Inferior parietal cortex (tissue), 1 donor: ENCODE results near the gene CRY2.
"Not testable (repeated sequence)": the region's sequence is repeated elsewhere in the genome, so short reads cannot be mapped to it uniquely, and the experiment has no call there.

Experiments
- DNase-seq: peaks from one replicate; pipeline ENCODE4 v3.0.0-alpha.2; 2016; ENCODE audit errors: extremely low spot score

The CRY2 gene

DNA sequence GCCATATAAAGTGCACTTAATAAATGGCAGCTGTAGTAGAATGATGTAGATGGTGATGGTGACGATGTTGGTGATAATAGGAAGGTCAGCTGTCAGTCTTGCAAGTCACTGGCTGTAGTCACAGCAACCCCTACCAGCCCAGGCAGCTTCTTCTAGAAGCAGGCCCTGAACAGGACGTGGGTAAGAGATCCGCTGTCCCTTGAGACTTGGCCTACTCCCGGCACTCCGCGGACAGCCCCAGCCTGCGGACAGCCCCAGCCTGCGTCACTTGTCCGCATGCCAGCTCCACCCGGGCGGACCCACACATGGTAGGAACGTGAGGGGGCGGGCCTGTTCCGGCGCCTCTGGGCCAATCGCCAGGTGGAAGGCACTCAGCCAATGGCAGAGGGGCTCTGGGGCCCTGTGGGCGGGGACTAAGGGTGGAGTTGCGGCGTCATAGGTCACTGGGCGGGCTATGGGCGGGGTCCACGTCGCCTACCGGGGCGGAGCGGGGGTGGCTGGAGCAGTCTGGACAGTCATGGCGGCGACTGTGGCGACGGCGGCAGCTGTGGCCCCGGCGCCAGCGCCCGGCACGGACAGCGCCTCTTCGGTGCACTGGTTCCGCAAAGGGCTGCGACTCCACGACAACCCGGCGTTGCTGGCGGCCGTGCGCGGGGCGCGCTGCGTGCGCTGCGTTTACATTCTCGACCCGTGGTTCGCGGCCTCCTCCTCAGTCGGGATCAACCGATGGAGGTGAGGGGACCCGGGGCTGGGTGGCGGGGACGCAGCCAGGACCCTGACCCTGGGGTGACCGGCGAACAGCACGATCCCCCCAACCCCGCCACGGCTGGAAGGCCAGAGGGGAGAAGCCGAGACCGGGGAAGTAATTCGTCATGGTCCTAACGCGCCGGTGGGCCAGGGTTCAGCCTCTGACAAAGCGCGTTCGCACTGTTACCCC lies at the start of gene CRY2:
Gene CRY2, plus strand, starts transcription at position 502 of the 937 bp plus-strand sequence. Its CDS starts 16 bp downstream, at position 518.
- peak; percentile 99 for DNase-seq

DNA sequence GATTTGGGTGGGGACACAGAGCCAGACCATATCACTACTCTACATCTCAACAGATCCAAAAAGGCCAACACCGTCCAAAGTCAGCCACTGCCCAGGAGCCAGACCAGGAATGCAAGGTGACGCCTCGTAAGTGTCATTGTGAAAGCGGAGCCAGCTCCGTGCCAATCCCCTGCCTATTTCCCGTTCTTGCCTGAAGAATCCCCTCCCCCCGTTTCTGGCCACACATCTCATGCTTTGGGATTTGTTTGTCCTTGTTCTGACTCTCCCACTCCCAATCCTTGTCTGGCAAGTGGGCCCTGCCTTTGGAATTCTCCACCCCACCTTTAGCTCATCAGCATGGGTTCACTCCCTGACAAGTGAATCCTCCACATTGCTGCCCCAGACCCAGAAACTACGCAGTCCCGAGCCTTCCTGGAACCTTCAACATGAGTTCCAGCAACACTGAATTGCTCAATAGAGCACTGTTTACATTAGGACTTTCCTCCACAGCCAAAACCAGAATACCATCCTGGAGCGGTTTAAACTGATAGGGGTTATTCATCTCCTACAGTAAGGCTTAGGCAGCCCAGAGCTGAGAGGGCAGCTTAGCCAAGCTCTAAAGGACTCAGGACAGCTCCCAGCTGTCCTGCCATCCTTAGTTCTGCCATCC lies 48.4 kb upstream of the CRY2 start:
- DNase-seq: no peak

DNA sequence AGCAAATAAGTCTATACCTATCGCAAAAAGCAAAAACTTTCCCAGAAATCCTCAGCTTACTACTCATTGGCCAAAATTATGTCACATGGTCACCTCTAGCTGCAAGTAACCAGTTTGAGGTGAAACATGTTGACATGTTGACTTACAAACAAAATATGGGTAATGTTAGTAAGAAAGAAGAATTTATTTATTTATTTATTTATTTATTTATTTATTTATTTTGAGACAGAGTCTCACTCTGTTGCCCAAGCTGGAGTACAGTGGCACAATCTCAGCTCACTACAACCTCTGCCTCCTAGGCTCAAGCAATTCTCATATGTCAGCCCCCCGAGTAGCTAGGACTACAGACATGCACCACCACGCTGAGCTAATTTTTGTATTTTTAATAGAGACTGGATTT lies 47.7 kb upstream of the CRY2 start:
- no peak for DNase-seq

DNA sequence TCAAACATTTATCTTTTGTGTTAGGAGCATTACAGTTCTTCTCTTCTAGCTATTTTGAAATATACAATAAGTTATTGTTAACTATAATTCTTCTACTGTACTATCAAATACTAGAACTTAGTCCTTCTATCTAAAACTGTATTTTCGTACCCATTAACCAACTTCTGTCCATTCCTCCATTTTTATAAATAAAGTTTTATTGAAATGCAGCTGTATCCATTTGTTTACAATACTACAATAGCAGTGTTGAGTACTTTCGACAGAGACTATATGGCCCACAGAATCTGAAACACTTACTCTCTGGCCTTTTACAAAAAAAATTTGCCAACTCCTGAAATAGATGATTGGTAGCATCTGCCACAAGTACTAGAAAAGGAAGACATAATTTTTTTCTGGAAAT lies 47.0 kb upstream of the CRY2 start:
- DNase-seq: no peak

DNA sequence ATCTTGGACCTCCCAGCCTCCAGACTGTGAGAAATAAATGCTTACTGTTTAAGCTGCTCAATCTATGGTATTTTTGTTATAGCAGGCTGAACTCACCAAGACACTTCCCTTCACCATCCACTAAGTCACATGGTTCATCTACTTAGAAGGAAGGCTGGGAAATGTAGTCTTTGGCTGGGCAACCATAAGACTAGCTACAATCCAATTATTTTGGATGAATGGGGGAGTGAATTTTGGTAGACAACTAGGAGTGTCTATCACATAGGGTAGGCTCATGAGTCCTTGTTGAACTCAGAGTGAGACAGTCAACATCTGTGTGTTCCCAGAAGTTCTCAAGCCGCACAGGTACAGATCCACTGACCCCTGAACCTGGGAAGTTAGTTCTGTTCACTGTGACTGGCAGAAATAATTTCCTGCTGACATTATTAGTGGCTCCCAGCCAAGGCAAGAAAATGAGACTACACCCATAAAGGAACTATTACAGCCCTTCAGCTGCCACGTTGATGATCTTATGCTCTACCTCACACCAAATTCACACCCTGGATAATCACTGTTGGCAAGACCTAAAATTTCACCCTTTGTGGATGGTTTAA lies 45.5 kb upstream of the CRY2 start:
- DNase-seq: no peak

DNA sequence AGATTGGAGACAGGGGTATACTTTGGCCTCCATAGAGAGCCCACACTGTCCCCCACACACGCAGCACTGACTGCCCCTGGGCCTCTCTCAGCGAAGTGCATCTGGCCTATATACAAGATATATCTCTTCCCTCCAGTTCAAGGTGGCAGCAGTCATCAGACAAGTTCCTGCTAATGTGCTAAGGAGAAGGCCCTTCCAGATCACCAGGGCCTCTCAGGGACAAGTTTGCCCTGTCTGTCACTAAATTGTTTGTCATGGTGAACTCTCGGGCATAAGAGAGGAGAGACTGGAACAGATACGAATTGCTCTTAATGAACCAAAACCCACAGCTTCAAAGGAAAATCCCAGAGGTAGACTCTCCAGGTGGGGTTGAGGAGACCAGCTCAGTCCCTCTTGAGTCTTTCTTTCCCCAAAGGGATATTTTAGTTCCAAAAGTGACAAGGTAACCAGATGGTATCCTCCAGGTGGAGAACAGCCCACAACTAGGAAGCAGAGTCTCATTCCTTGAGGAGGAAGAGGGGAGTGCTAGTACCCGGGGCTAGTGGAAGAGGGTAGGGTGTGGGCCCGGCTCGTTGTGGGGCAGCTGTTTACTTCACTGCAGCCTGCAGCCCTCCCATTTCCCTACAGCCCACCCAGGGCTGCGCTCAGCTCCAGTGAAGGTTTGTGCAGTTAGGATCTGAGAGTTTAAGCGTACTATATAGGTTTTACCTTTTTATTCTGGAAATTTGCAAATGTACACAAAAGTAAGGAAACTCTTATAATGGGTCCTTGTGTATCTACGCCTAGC lies 44.6 kb upstream of the CRY2 start:
- no peak for DNase-seq

DNA sequence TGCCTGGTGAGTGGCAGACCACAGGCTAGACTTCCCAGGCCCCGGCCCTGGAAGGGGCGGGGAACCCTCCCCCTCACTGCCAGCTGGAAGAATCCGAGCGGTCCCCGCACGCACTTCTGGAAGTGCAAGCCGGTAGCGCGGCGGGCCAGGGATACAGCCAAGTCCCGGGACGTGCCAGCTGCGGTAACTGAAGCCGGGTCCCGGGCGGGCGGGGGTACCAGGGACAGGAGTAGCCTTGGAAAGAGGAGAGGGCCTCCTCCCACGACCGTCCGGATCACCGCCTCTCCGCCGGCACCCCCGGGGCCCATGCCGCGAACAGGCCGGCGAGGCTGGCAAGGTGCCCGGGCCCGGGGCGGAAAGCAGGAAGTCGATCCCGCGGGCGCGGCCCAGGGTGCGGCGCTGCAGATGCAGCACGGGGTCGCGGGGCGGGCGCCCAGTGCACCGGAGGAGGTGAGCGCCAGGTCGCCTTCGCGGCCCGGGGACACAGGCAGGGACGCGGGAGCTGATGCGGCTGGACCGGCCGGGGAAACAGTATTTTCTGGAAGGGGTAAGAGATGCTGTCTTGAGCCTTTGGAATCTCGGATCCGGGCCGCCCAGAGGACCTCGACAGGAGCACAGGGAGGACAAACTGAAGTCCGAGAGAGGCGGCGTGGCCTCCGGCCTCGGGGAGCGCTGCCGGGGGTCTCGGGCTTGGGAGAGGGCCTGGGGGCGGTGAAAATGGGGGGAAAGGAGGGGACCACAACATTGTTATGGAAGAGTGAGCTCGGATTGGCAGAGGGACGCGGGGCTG lies 43.1 kb upstream of the CRY2 start:
- DNase-seq: peak; percentile 17

DNA sequence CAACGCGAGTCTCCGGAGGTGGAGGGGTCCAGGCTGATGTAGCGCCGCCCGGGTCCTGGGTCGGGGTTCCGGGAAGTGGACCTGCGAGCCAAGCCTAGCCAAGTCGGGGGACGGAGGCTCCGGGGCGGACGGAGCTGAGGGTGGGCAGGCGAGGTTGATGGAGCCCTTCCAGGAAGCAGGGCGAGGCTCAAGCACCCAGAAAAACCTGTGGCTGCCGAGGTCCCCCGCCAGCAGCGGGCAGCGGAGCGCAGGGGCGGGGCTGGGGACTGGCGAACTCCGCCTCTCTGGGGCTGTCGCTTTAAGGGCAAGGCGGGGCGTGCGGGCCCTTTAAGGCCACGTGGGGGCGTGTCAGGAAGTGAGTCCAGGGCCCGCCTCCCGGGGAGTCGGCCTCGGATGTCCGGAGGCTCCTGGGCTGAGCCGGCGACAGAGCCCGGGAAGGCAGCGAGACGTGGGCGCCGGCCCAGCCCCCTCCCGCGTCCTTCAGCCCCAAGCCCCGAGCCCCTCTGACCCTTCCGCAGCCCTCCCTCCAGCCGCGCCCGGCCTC lies 42.4 kb upstream of the CRY2 start, which contains the start of gene SLC35C1:
Gene SLC35C1, plus strand, starts transcription at position 389 of the 544 bp plus-strand sequence. CDS start 653 bp downstream, outside the sequence.
- DNase-seq: peak; percentile 95

DNA sequence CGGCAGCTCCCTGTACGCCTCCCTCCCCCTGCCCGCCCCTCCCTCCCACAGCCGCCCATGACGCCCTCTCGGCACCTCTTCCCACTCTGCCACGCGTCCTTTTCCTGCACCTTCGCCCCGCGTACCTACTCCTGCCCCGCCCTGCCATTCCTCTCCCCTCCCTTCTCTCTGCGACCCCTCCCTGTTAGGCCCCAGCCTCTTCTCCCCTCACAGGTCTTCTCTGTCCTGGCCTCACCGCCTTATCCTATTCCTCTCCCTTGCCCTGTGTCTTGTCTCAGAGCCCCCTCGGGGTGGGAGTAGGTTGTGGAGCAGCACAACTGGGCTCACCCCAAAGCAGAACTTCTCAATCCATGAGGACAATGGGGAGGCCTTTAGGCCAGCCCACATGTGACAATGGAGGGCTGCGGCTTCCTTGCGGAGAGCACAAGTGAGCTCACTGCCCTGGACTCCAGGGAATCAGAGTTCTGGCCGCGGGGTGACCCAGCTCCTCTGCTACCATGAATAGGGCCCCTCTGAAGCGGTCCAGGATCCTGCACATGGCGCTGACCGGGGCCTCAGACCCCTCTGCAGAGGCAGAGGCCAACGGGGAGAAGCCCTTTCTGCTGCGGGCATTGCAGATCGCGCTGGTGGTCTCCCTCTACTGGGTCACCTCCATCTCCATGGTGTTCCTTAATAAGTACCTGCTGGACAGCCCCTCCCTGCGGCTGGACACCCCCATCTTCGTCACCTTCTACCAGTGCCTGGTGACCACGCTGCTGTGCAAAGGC lies 41.8 kb upstream of the CRY2 start:
- DNase-seq: no peak

DNA sequence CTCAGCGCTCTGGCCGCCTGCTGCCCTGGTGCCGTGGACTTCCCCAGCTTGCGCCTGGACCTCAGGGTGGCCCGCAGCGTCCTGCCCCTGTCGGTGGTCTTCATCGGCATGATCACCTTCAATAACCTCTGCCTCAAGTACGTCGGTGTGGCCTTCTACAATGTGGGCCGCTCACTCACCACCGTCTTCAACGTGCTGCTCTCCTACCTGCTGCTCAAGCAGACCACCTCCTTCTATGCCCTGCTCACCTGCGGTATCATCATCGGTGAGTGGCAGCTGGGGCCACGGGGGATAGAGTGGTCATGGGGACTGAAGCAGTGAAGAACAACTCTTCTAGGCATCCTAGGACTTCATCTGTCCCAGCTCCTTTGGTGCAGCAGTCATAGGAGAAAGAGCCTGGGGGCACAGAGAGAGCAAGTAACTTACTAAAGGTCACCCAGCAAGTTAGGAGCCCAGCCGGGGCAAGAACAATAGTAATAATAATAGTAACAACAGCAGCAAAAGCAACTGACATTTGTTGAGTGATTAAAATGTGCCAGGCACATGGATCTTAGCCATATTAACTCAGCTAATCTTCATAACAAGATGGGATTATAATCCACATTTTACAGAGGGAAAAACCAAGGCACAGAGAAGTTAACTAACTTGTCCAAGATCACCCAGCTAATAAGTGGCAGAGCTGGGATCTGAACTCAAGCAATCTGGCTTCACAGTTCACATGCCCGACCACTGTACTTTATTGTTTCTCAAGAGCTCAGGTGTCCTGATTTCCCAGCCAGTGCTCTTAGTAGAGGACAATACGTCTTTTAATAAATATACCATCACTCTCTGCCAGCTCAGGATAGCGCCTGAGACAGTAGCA lies 41.0 kb upstream of the CRY2 start:
- DNase-seq: no peak

DNA sequence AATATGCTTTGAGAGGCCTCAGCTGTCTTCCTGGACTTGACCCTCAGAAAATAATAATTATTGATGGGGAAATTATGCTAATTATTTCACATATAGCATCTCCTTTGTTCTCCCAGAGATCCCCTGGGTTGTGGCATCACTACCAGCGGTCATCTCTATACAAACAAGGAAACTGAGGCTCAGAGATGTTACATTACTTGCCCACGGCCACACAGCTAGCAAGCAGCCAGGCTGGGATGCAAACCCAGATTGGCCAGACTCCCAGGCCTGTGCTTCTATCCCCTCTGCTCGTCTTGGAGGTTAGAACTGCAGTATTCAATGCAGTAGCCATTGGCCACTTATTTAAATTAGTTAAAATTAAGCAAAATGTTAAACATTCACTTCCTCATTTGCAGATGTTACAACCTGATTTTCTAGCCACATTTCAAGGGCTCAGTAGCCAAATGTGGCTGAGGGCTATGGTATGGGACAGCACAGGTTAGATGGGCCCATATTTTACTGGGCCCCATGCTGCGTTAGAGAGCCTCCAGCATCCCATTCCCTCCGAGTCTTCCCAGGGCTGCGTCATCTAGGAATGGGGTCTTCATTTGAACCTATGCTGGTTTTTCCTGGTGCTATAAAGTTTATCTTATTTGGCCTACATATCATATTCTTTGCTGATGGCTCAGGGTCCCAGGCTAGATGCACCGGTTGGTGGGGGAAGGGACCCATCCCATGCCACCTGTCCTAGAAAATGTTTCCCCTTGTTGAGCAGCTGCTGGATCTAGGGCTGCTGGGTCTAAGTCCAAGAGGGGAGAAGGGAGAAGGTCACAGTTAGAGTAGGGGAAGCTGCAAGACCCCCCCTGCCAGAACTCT lies 40.1 kb upstream of the CRY2 start:
- no peak for DNase-seq

DNA sequence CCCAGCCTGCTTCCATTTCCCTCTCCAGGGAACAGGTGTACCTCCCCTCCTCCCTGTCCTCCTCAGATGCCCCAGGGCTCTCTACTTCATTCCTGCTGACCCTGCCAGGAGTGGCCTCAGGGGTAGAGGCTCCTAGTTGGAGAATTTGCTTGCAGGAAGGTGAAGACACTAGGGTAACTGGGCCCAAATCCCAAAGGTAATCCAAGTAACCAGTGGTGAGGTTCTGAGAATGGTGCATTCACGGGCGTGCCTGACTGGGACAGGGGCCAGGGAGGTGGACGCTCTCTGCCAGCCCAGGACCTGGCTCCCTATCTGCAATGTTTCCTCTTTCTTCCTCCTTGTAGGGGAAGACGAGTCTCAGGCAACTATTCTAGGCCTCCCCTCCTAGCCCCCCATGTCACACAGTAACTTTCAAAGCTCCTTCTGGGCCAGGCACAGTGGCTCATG lies 39.5 kb upstream of the CRY2 start:
- DNase-seq: no peak

DNA sequence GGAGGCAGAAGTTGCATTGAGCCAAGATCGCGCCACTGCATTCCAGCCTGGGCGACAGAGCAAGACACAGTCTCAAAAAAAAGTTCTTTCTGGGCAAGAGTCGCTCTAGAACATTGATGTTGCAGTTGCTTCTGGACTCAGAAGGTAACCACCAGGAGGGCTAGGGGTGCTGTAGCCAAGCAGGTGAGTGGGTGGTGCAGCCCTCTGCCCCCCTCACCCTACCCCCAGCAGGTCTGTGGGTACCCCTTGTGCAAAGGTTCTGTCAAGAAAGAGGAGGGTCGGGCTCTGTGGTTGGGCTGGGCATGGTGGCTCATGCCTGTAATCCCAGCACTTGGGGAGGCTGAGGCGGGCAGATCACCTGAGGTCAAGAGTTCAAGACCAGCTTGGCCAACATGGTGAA lies 38.8 kb upstream of the CRY2 start:
- not testable (repeated sequence) for DNase-seq

DNA sequence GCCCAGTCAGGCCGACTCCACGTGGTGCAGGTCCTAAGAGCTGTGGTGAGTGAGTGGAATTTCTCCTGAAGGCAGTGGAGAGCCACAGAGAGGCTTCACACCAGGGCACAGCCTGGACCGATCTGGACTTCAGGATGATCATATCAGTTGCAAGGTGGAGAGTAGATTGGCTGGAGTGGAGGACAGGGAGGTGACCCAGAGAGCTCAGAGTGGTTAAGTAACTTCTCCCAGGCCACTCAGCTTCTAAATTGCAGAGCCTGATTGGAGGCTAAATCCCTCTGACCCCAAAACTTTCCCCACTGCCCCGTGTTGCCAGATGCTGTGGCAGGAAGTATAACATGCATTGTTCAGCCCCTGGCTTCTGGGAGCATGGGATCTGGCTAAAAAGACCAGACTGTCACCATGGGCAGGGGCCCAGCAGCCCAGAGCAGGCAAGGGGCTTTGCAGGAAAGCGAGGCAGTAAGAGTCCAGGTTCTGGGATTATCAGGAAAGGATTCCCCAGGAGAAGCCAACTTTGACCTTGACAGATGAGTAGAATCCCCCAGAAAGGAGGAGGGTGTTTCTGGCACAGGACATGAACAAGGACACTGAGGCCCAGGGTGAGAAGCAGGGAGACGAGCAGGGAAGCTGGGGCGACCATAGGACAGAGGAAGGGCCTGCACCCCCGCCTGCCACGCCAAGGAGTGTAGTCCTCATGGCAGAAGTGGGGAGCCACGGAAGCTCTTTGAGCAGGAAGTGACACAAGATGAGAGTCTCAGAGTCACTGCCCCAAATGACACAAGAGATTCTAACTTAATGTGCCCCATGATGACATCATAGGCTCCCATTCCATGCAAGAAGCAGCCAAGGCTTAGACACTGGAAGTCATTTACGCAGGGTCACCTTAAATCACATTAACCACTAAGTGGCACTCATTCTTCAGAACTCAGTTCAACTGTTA lies 37.5 kb upstream of the CRY2 start:
- no peak for DNase-seq

DNA sequence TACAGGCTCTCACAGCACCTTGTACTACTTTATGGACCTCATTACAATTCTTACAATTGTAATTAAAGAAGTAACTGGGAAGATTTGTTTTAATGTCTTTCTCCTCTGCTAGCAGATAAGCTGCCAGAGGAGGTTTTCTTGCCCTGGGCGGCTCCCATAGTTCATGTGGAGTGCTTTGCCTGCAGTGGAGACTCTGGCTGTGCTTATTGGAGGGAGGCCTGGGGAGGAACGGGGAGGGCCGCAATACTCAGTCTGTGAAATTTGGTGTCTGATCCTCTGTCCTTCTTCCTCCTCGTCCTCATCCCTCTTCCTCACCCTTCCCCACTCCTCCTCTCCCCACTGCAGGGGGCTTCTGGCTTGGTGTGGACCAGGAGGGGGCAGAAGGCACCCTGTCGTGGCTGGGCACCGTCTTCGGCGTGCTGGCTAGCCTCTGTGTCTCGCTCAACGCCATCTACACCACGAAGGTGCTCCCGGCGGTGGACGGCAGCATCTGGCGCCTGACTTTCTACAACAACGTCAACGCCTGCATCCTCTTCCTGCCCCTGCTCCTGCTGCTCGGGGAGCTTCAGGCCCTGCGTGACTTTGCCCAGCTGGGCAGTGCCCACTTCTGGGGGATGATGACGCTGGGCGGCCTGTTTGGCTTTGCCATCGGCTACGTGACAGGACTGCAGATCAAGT lies 36.7 kb upstream of the CRY2 start:
- DNase-seq: no peak

DNA sequence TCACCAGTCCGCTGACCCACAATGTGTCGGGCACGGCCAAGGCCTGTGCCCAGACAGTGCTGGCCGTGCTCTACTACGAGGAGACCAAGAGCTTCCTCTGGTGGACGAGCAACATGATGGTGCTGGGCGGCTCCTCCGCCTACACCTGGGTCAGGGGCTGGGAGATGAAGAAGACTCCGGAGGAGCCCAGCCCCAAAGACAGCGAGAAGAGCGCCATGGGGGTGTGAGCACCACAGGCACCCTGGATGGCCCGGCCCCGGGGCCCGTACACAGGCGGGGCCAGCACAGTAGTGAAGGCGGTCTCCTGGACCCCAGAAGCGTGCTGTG lies 36.2 kb upstream of the CRY2 start:
- no peak for DNase-seq
